SK-N-SH (cell line): Measurements from ENCODE around the gene CYP46A1. TPM values are rescaled to one million over a fixed set of nuclear protein-coding genes. Genes with fewer than 3 reads are reported as not detected.

ENCODE experiments used
- CTCF ChIA-PET: fragments of 300-600, 350-600 bp; formaldehyde crosslinking; extraction: SDS; loops from one replicate; lab custom pipeline; 2021; lab: Yijun Ruan, JAX
- POLR2A ChIA-PET: fragments of 350-600 bp; sonication (Branson Sonifier 250); formaldehyde crosslinking; extraction: SDS; loops from one replicate; lab custom pipeline; 2020; ENCODE audit warnings: antibody characterized with exemption, inconsistent platforms; lab: Yijun Ruan, JAX
- DNase-seq: peaks from one replicate; pipeline ENCODE4 v3.0.0; 2012
- H2AFZ ChIP-seq: fragments of 200-600 bp; sonication (generic); 2 replicates; pipeline ENCODE4 v1.8.1; 2016; ENCODE audit warnings: antibody characterized with exemption, mild to moderate bottlenecking, low read depth
- H3F3A ChIP-seq: fragments of 200-600 bp; sonication (generic); replicated peaks from 2 replicates; pipeline ENCODE3; 2016; ENCODE audit warnings: antibody characterized with exemption, mild to moderate bottlenecking; ENCODE audit not compliant: insufficient read depth
- H3K27ac ChIP-seq, 2 experiments: fragments of 200-500 bp in 1 of 2; fragments of 200-600 bp in 1 of 2; sonication (Bioruptor generic) in 1 of 2; sonication (generic), shearing (Covaris generic) in 1 of 2; 2 replicates each; pipeline versions ENCODE4 v1.5.1 to v1.6.1; 2014 to 2016; ENCODE audit warnings: low read depth in 2 of 2, inconsistent platforms in 1 of 2, low read length in 1 of 2, mild to moderate bottlenecking in 1 of 2, mixed read lengths in 1 of 2
- H3K27me3 ChIP-seq: fragments of 200-600 bp; sonication (generic), shearing (Covaris generic); 2 replicates; pipeline ENCODE4 v1.6.1; 2016; ENCODE audit warnings: mixed run types; ENCODE audit not compliant: insufficient read depth
- H3K36me3 ChIP-seq, 2 experiments: fragments of 200-500 bp in 1 of 2; fragments of 200-600 bp in 1 of 2; sonication (Bioruptor generic) in 1 of 2; sonication (generic) in 1 of 2; replicated peaks in 1 of 2; 2 replicates each; pipeline versions ENCODE3 to v1.5.1; 2014 to 2016; ENCODE audit warnings: low read length in 1 of 2, mild to moderate bottlenecking in 1 of 2; ENCODE audit not compliant: insufficient read depth in 2 of 2, control insufficient read depth in 1 of 2
- H3K4me1 ChIP-seq, 2 experiments: fragments of 200-500 bp in 1 of 2; fragments of 200-600 bp in 1 of 2; sonication (Bioruptor generic) in 1 of 2; sonication (generic), shearing (Covaris generic) in 1 of 2; 2 replicates each; pipeline versions ENCODE4 v1.5.1 to v1.6.1; 2014 to 2016; ENCODE audit warnings: low read depth in 1 of 2, low read length in 1 of 2, mixed run types in 1 of 2; ENCODE audit not compliant: insufficient read depth in 2 of 2, control insufficient read depth in 1 of 2
- H3K4me2 ChIP-seq: fragments of 200-600 bp; sonication (generic), shearing (Covaris generic); 2 replicates; pipeline ENCODE4 v1.6.1; 2017; ENCODE audit warnings: mixed run types
- H3K4me3 ChIP-seq, 2 experiments: fragments of 200-500 bp in 1 of 2; fragments of 200-600 bp in 1 of 2; sonication (Bioruptor generic) in 1 of 2; sonication (generic), shearing (Covaris generic) in 1 of 2; 2 replicates each; pipeline versions ENCODE4 v1.5.1 to v1.8.1; 2014 to 2016; ENCODE audit warnings: low read depth in 2 of 2, inconsistent platforms in 1 of 2, low read length in 1 of 2, mild to moderate bottlenecking in 1 of 2, mixed read lengths in 1 of 2, moderate library complexity in 1 of 2
- H3K79me2 ChIP-seq: fragments of 200-600 bp; sonication (generic); 2 replicates; pipeline ENCODE4 v1.8.1; 2017; ENCODE audit warnings: mild to moderate bottlenecking; ENCODE audit not compliant: insufficient read depth
- H3K9ac ChIP-seq: fragments of 200-600 bp; sonication (generic); 2 replicates; pipeline ENCODE4 v1.6.1; 2017; ENCODE audit warnings: mixed run types
- H3K9me2 ChIP-seq: fragments of 200-600 bp; sonication (generic); 2 replicates; pipeline ENCODE4 v1.6.1; 2017; ENCODE audit warnings: mixed run types
- H3K9me3 ChIP-seq: fragments of 200-600 bp; sonication (generic); 2 replicates; pipeline ENCODE4 v1.6.1; 2017; ENCODE audit warnings: mixed run types, mild to moderate bottlenecking, moderate library complexity
- H4K20me1 ChIP-seq: fragments of 200-600 bp; sonication (generic); 2 replicates; pipeline ENCODE4 v1.6.1; 2017; ENCODE audit warnings: mild to moderate bottlenecking, mixed run types; ENCODE audit not compliant: insufficient read depth
- CHD2 ChIP-seq: fragments of 150-350 bp; IDR thresholded peaks from 2 replicates; pipeline ENCODE4 v1.6.1; 2018; ENCODE audit warnings: low read length; ENCODE audit not compliant: partially characterized antibody
- ELF1 ChIP-seq: IDR thresholded peaks from 2 replicates; pipeline ENCODE4 v1.4.0; 2012
- EZH2phosphoT487 ChIP-seq: fragments of 200-600 bp; sonication (generic); IDR thresholded peaks from 2 replicates; pipeline ENCODE4 v1.6.1; 2017; ENCODE audit warnings: low read depth, mixed run types, mild to moderate bottlenecking, antibody characterized with exemption, moderate library complexity, borderline replicate concordance
- FOXJ3 ChIP-seq: sonication (generic); formaldehyde crosslinking; IDR thresholded peaks from 2 replicates; pipeline ENCODE4 v1.5.1; 2020; ENCODE audit warnings: mild to moderate bottlenecking, missing genetic modification reagents
- FOXM1 ChIP-seq: IDR thresholded peaks from 2 replicates; pipeline ENCODE4 v1.4.0; 2012; ENCODE audit warnings: low read depth, mild to moderate bottlenecking
- JUND ChIP-seq: IDR thresholded peaks from 2 replicates; pipeline ENCODE4 v1.4.0; 2012
- MEF2A ChIP-seq: IDR thresholded peaks from 2 replicates; pipeline ENCODE4 v1.4.0; 2012; ENCODE audit warnings: low read depth, borderline replicate concordance
- NFIC ChIP-seq: IDR thresholded peaks from 2 replicates; pipeline ENCODE4 v1.4.0; 2012; ENCODE audit warnings: borderline replicate concordance
- NRF1 ChIP-seq: IDR thresholded peaks from 2 replicates; pipeline ENCODE4 v1.6.1; 2012; ENCODE audit warnings: low read depth, mild to moderate bottlenecking, low read length
- RCOR1 ChIP-seq: fragments of 150-350 bp; IDR thresholded peaks from 2 replicates; pipeline ENCODE4 v1.6.1; 2017; ENCODE audit warnings: antibody characterized with exemption, low read length
- RFX5 ChIP-seq: IDR thresholded peaks from 2 replicates; pipeline ENCODE4 v1.6.1; 2012; ENCODE audit warnings: mild to moderate bottlenecking, improper control_type of control experiment, low read length
- RXRA ChIP-seq: IDR thresholded peaks from 2 replicates; pipeline ENCODE4 v1.4.0; 2012; ENCODE audit warnings: low read depth, mild to moderate bottlenecking, borderline replicate concordance
- SIN3A ChIP-seq: IDR thresholded peaks from 2 replicates; pipeline ENCODE4 v1.6.1; 2012; ENCODE audit warnings: low read depth, mild to moderate bottlenecking, low read length, moderate library complexity, borderline replicate concordance
- SMC3 ChIP-seq: IDR thresholded peaks from 2 replicates; pipeline ENCODE4 v1.6.1; 2012; ENCODE audit warnings: low read depth, low read length, improper control_type of control experiment
- TAF1 ChIP-seq: IDR thresholded peaks from 2 replicates; pipeline ENCODE4 v1.6.1; 2012; ENCODE audit warnings: low read depth, mild to moderate bottlenecking, low read length, moderate library complexity, borderline replicate concordance
- TEAD4 ChIP-seq: IDR thresholded peaks from 2 replicates; pipeline ENCODE4 v1.4.0; 2012; ENCODE audit warnings: mild to moderate bottlenecking, borderline replicate concordance; ENCODE audit not compliant: insufficient read depth
- WGBS: methylation state at CpG from one replicate; pipeline ENCODE4 v1.1.6; 2017; ENCODE audit warnings: low lambda C conversion rate; 5-methylcytosine and 5-hydroxymethylcytosine counted together
- polyA plus RNA-seq, 3 experiments: library from polyadenylated mRNA; depleted of rRNA; stranded (reverse); fragments of >200 nt; gene quantifications; 2 replicates each; pipeline ENCODE4 v1.2.3, GENCODE V29; 2012
- TF ChIP-seq, protein P1 (sequence below): IDR thresholded peaks from 2 replicates; pipeline ENCODE4 v1.6.1; 2012; ENCODE audit warnings: mild to moderate bottlenecking, low read depth, low read length, moderate library complexity
- TF ChIP-seq, protein P2 (sequence below): IDR thresholded peaks from 2 replicates; pipeline ENCODE4 v1.4.0; 2012; ENCODE audit warnings: low read depth, borderline replicate concordance
- TF ChIP-seq, protein P3 (sequence below): IDR thresholded peaks from 2 replicates; pipeline ENCODE4; 2012

CYP46A1 gene
- polyA plus RNA-seq, 1 of the 3 experiments (the other 2 are of a cell fraction) = 0.30 TPM

DNA sequence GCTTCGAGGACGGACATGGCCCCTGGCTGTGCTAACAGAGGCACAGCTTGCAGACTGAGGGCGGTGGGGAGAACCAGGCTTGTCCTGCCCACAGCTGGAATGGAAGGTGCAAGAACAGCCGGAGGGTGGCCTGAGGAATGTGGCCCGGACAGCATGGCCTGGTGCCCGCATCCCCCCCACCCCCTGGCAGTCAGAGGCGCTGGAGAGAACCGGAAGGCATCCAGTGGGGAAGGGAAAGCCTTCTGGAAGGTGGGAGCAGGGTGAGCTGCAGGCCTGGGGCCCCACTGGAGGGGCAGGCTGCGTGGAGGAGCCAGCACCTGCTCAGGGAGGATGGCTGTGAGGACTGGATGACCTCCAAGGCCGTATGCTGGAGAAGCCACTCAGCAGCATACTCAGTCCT is 8.1 kb upstream of the CYP46A1 start (continued):
- TF ChIP-seq FOXJ3 (CRISPR knock-in tag) (no peak), RXRA (no peak)

DNA sequence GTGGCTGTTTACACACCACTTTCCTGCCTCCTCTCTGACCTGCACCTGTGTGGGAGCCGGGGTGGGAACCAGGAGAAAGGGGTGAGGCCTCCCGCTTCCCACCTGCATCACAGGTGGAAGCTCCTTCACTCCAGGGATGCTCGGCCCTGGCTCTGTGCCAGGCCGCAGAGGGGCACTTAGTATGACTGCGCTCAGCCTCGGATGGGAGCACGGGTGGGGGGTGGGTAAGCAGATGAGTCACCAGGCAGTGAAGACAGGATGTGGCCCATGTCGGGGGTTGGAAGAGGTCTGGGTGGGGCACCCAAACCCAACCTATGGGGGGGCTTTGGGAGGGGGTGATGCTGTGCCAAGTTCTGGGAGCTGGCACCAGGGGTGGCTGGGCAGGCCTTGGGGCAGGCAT is 7.4 kb upstream of the CYP46A1 start:
- WGBS = 56% methylated on average over 4 of the region's 8 CpGs
- POLR2A ChIA-PET = no interaction called here
- H3K4me2 ChIP-seq = no peak overlapping the region

DNA sequence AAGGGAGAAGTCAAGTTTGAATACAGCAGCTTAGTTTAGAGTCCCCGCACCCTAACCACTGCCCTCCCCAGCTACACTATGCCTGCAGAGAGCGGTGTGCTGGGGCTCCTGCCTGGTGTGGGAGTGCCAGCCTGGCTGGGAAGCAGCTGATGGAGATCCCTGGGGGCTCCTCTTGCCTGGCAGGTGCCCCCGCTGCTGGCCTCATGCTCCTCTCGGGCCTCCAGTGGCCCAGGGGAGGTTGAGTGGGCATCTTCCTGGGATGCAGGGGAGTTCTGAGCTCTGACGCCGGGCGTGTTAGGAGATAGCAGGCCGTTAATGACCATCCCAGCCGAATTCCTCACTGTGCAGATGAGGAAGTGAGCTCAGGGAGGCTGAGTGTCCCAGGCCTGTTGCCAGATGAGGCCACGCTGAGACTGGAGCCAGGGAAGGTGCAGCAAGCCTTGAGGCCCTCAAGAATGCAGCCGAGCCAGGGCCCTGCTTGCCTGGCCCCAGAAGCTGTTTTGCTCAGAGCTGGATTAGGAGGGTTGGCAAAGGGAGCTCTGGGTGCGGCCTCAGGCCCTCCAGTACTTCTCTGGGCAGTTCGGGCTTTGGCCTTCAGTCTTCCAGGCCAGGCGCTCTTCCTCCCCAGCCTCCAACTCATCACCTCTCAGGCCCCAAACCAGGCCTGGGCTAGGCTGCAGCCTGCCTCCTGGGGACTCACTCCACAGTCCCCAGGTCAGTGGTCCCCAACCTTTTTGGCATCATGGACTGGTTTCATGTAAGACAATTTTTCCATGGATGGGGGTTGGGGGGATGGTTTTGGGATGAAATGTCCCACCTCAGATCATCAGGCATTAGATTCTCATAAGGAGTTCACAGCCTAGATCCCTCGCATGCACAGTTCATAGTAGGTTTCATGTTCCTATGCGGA is 6.6 kb upstream of the CYP46A1 start:
- DNase-seq = no peak
- H3K4me3 ChIP-seq = no peak overlapping the region; a peak in 1 of 4 replicates
- no peaks in the 10 kb centered on the region for H3K79me2 ChIP-seq
- no peaks in the 10 kb centered on the region for H3K36me3 ChIP-seq
- POLR2A ChIA-PET = no interaction called here
- CTCF ChIA-PET = interaction anchor here (1.2 to 2.3 kb wide), 4 partner anchors 10 to 208 kb away, joined by 3 to 20 read pairs (median 8); no protein-coding TSS in a partner anchor
- H3K9ac ChIP-seq = no peak overlapping the region
- no peak overlapping the region for H3K27ac ChIP-seq
- H3K27me3 ChIP-seq = 0 out of 2 replicates have a peak, but pooled peaks cover 7% of the 10 kb centered on the region
- H3F3A ChIP-seq = no peaks in the 10 kb centered on the region
- TF ChIP-seq FOXM1 = no peak
- TF ChIP-seq, protein P1, sequence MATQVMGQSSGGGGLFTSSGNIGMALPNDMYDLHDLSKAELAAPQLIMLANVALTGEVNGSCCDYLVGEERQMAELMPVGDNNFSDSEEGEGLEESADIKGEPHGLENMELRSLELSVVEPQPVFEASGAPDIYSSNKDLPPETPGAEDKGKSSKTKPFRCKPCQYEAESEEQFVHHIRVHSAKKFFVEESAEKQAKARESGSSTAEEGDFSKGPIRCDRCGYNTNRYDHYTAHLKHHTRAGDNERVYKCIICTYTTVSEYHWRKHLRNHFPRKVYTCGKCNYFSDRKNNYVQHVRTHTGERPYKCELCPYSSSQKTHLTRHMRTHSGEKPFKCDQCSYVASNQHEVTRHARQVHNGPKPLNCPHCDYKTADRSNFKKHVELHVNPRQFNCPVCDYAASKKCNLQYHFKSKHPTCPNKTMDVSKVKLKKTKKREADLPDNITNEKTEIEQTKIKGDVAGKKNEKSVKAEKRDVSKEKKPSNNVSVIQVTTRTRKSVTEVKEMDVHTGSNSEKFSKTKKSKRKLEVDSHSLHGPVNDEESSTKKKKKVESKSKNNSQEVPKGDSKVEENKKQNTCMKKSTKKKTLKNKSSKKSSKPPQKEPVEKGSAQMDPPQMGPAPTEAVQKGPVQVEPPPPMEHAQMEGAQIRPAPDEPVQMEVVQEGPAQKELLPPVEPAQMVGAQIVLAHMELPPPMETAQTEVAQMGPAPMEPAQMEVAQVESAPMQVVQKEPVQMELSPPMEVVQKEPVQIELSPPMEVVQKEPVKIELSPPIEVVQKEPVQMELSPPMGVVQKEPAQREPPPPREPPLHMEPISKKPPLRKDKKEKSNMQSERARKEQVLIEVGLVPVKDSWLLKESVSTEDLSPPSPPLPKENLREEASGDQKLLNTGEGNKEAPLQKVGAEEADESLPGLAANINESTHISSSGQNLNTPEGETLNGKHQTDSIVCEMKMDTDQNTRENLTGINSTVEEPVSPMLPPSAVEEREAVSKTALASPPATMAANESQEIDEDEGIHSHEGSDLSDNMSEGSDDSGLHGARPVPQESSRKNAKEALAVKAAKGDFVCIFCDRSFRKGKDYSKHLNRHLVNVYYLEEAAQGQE = no peak
- no peak for TF ChIP-seq SIN3A
- no peak for TF ChIP-seq TEAD4
- TF ChIP-seq RFX5 = no peak
- TF ChIP-seq SMC3 = no peak
- TF ChIP-seq, protein P2, sequence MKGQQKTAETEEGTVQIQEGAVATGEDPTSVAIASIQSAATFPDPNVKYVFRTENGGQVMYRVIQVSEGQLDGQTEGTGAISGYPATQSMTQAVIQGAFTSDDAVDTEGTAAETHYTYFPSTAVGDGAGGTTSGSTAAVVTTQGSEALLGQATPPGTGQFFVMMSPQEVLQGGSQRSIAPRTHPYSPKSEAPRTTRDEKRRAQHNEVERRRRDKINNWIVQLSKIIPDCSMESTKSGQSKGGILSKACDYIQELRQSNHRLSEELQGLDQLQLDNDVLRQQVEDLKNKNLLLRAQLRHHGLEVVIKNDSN = no peak
- H3K4me2 ChIP-seq = no peak overlapping the region
- WGBS = 92% methylated on average over 9 of the region's 16 CpGs
- H3K9me2 ChIP-seq = no peaks in the 10 kb centered on the region
- peaks cover 0 to 3% of the 10 kb centered on the region in 2 experiments; a peak in 1 of 4 replicates for H3K4me1 ChIP-seq
- H2AFZ ChIP-seq = no peak overlapping the region
- no peaks in the 10 kb centered on the region for H4K20me1 ChIP-seq
- no peaks in the 10 kb centered on the region for H3K9me3 ChIP-seq

More for the DNA sequence above, 7.4 kb upstream of the CYP46A1 start:
- Histone ChIP-seq H3K36me3 (no peaks in the 10 kb centered on the region), H3K9me3 (no peaks in the 10 kb centered on the region), H3K4me3 (no peak overlapping the region), H3K9ac (no peak overlapping the region), H3K9me2 (no peaks in the 10 kb centered on the region), H3K27ac (no peak overlapping the region), H3K79me2 (no peaks in the 10 kb centered on the region), H3K27me3 (0 out of 2 replicates have a peak, but pooled peaks cover 7% of the 10 kb centered on the region), H4K20me1 (no peaks in the 10 kb centered on the region), H3F3A (no peaks in the 10 kb centered on the region), H2AFZ (no peak overlapping the region), H3K4me1 (peaks cover 0 to 3% of the 10 kb centered on the region in 2 experiments; a peak in 1 of 4 replicates)
- DNase-seq = no peak
- CTCF ChIA-PET = interaction anchor here (1.2 to 2.3 kb wide), 5 partner anchors 11 to 209 kb away, joined by 3 to 20 read pairs (median 7); no protein-coding TSS in a partner anchor
- TF ChIP-seq RXRA (no peak), RFX5 (no peak), CHD2 (no peak), EZH2phosphoT487 (no peak), NRF1 (no peak), TAF1 (no peak), SIN3A (no peak), ELF1 (no peak), RCOR1 (no peak), NFIC (no peak), MEF2A (no peak), SMC3 (no peak), JUND (no peak)
- TF ChIP-seq, protein P3, sequence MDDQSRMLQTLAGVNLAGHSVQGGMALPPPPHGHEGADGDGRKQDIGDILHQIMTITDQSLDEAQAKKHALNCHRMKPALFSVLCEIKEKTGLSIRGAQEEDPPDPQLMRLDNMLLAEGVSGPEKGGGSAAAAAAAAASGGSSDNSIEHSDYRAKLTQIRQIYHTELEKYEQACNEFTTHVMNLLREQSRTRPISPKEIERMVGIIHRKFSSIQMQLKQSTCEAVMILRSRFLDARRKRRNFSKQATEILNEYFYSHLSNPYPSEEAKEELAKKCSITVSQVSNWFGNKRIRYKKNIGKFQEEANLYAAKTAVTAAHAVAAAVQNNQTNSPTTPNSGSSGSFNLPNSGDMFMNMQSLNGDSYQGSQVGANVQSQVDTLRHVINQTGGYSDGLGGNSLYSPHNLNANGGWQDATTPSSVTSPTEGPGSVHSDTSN = no peak
- TF ChIP-seq, protein P2 = no peak
